ENCODE data around the gene SLC6A17.

DNA sequence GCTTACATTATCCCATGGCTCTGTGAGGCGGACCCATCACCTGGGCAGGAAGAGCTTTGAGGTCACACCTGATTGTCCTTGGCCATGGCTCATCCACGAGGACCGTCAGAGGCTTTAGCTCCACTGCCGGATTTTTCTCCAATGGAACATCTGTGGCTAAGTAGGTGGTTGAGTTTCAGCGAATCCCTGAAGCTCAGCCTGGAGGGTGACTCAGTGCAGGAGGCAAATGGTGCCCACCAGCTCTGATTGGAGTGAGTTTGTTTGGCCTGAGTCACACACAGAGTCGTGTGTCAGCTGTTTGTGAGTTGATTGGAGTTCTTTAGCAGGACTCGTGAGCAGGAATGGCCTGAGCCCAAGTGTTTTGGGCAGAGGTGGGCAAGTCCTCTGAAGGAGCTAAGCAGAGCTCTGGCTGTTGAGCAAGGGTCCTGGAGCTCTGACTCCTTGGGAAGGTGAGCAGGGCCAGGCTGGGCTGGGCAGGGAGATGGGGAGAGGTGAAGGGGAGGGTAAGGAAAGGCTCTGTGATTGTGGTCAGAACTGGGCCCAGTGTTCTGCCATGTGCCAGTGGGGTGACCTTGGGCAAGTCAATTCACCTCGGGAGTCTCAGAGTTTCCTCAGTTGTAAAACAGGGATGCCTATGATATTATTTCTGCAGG lies 2.0 kb downstream of the SLC6A17 start:
- TF ChIP-seq CTCF (IDR thresholded peaks at IDR 0.05; ENCODE audit: low read length) (no peak), EZH2 (IDR thresholded peaks at IDR 0.05; ENCODE audit: borderline replicate concordance, low read length) (no peak)
